ENCODE data around the gene EDEM2.
"Not testable (repeated sequence)": the region's sequence is repeated elsewhere in the genome, so short reads cannot be mapped to it uniquely, and the experiment has no call there.

EDEM2 gene

DNA sequence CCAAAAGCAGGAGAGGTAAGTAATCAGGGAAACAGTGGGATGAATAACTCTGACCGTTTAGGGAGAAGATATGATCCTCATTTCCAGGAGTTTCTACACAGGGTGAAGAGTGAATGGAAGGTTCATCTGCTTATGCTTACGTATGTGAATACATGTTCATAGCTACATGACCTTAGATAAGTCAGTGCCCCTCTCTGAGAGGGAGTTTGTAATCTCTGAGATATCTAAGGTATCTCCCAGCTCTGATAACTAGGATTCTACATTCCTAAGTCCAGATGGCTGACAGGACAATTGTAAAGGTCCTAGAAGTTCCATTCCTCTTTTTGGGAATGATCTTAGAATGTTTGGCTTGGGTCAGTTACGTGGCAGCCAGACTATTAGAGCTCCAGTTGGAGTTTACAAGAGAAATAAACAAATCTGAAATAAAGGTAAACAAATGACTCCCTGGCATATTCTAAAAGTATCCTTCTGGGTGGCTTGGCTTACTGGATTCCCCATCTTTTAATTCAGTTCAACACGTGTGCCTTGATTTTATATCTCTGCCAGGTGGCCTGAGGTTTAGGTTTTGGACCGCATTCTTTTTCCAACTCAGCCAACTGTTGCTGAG lies 40.6 kb upstream of the EDEM2 start:
- no peak for DNase-seq (ENCODE audit: low read depth, low spot score)

DNA sequence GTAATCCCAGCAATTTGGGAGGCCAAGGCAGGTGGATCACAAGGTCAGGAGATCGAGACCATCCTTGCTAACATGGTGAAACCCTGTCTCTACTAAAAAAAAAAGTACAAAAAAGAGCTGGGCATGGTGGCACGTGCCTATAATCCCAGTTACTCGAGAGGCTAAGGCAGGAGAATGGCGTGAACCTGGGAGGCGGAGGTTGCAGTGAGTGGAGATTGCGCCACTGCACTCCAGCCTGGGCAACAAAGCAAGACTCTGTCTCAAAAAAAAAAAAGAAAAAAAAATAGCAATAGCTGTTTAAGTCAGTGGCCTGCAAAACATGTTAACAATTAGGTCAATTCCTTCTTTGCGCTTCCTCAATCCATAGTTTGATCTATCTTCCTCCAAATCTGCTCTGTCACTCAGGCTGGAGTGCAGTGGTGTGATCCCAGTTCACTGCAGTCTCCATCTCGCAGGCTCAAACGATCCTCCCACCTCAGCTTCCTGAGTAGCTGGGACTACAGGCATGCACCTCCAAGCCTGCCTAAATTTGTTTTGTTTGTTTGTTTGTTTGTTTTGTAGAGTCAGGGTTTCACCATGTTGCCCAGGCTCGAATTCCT lies 39.7 kb upstream of the EDEM2 start:
- H3K27me3 ChIP-seq (ENCODE audit: insufficient read depth, insufficient read length); DNase-seq (ENCODE audit: low read depth, low spot score); H3K36me3 ChIP-seq (ENCODE audit: insufficient read depth, insufficient read length, low read length); H3K9ac ChIP-seq (ENCODE audit: insufficient read length, low read depth); H3K4me1 ChIP-seq (ENCODE audit: insufficient read depth, insufficient read length); H3K4me3 ChIP-seq (ENCODE audit: insufficient read length, low read depth); H3K9me3 ChIP-seq (ENCODE audit: insufficient read depth, low read length): not testable (repeated sequence)

More for the DNA sequence above, 40.6 kb upstream of the EDEM2 start:
- H3K27me3 ChIP-seq (ENCODE audit: insufficient read depth, insufficient read length) = no peaks in the 10 kb centered on the region
- no peaks in the 10 kb centered on the region for H3K4me1 ChIP-seq (ENCODE audit: insufficient read depth, insufficient read length)
- H3K4me3 ChIP-seq (ENCODE audit: insufficient read length, low read depth) = no peak overlapping the region
- H3K36me3 ChIP-seq (ENCODE audit: insufficient read depth, insufficient read length, low read length) = no peaks in the 10 kb centered on the region
- H3K9ac ChIP-seq (ENCODE audit: insufficient read length, low read depth) = no peak overlapping the region
- TF ChIP-seq YY1 (IDR thresholded peaks at IDR 0.05; ENCODE audit: insufficient read depth, insufficient read length) = no peak
- no peak for TF ChIP-seq ZNF274 (IDR thresholded peaks at IDR 0.05; ENCODE audit: low read depth, low read length)
- TF ChIP-seq SUZ12 (IDR thresholded peaks at IDR 0.05; ENCODE audit: extremely low read depth, insufficient read depth, insufficient read length) = no peak
- H3K9me3 ChIP-seq (ENCODE audit: insufficient read depth, low read length) = no peaks in the 10 kb centered on the region

DNA sequence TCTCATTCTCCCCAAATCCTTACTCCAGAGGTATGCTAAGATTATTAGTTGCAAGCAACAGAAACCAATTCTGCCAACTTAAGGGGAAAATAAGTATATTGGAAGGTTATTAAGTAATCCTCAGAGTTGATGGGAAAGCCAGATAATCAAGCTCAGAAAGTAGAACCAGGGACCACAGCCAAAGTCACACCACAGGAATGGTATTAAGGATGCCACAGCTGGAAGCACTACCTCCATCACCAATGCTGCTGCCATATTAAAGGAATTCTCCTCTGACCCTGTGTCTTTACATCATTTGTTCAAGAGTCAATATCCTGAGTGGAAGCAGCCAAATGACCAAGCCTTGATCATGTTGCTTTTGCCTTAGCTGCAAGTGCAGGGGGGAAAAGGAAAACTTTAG lies 34.6 kb upstream of the EDEM2 start:
- Histone ChIP-seq H3K4me3 (ENCODE audit: insufficient read length, low read depth) (no peak overlapping the region), H3K4me1 (ENCODE audit: insufficient read depth, insufficient read length) (no peaks in the 10 kb centered on the region), H3K9me3 (ENCODE audit: insufficient read depth, low read length) (no peaks in the 10 kb centered on the region), H3K9ac (ENCODE audit: insufficient read length, low read depth) (no peak overlapping the region), H3K36me3 (ENCODE audit: insufficient read depth, insufficient read length, low read length) (peaks cover 6% of the 10 kb centered on the region), H3K27me3 (ENCODE audit: insufficient read depth, insufficient read length) (no peaks in the 10 kb centered on the region)
- no peak for DNase-seq (ENCODE audit: low read depth, low spot score)
- TF ChIP-seq YY1 (IDR thresholded peaks at IDR 0.05; ENCODE audit: insufficient read depth, insufficient read length) (no peak), SUZ12 (IDR thresholded peaks at IDR 0.05; ENCODE audit: extremely low read depth, insufficient read depth, insufficient read length) (no peak), ZNF274 (IDR thresholded peaks at IDR 0.05; ENCODE audit: low read depth, low read length) (no peak)

DNA sequence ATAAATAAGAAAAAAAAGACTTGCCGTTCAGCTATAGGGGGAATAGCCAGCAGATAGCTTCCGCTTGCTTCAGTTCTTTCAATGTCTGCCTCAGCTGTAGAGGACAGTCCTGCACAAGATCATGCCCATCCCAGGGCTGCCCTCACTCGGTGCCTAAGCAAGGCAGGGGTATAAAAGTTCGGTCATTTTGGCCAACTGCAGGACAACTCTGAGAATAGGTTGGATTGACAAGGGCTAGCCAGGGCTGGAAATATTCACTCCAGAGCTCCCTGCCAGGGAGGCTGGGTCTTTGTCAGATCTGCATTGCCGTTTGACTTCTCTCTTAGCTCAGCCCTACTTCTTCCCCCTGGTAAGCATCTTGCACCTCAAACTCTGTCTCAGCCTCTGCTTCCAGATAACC lies 33.1 kb upstream of the EDEM2 start:
- TF ChIP-seq ZNF274 (IDR thresholded peaks at IDR 0.05; ENCODE audit: low read depth, low read length) (no peak), SUZ12 (IDR thresholded peaks at IDR 0.05; ENCODE audit: extremely low read depth, insufficient read depth, insufficient read length) (no peak), YY1 (IDR thresholded peaks at IDR 0.05; ENCODE audit: insufficient read depth, insufficient read length) (no peak)
- no peak for DNase-seq (ENCODE audit: low read depth, low spot score)
- H3K4me3 ChIP-seq (ENCODE audit: insufficient read length, low read depth) = no peak overlapping the region
- H3K9ac ChIP-seq (ENCODE audit: insufficient read length, low read depth) = no peak overlapping the region
- no peaks in the 10 kb centered on the region for H3K4me1 ChIP-seq (ENCODE audit: insufficient read depth, insufficient read length)
- H3K9me3 ChIP-seq (ENCODE audit: insufficient read depth, low read length) = no peaks in the 10 kb centered on the region
- peaks cover 15% of the 10 kb centered on the region for H3K36me3 ChIP-seq (ENCODE audit: insufficient read depth, insufficient read length, low read length)
- no peaks in the 10 kb centered on the region for H3K27me3 ChIP-seq (ENCODE audit: insufficient read depth, insufficient read length)

DNA sequence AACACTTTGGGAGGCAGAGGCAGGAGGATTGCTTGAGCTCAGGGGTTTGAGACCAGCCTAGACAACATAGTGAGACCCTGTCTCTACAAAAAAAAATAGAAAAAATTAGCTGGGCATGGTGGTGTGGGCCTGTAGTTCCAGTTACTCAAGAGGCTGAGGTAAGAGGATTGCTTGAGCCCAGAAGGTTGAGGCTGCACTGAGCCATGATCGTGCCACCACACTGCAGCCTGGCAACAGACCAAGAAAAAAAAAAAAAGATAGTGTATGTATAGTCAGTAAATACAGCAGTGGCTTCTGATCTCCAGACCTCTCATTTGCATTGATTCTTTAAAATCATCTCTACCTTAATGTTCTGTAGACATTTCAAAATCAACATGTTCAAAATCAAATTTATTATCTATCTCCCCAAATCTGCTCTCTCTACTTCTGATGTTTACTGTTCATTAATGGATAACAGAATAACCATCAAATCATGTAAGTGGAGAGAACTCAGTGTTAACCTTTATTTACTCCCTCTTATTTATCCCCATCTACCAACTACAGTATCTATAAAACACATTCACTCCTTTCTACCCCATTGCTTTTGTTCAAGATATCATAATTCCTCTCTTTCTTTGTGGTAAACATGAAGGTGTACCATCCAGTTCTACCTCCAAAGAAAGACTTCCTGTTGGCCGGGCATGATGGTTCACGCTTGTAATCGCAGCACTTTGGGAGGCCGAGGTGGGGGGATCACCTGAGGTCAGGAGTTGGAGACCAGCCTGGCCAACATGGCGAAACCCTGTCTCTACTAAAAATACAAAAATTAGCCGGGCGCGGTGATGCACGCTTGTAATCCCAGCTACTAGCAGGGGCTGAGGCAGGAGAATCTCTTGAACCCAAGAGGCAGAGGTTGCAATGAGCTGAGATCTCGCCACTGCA lies 32.4 kb upstream of the EDEM2 start:
- DNase-seq (ENCODE audit: low read depth, low spot score) = no peak
- Histone ChIP-seq H3K4me1 (ENCODE audit: insufficient read depth, insufficient read length) (no peaks in the 10 kb centered on the region), H3K4me3 (ENCODE audit: insufficient read length, low read depth) (no peak overlapping the region), H3K9me3 (ENCODE audit: insufficient read depth, low read length) (no peaks in the 10 kb centered on the region), H3K36me3 (ENCODE audit: insufficient read depth, insufficient read length, low read length) (peaks cover 15% of the 10 kb centered on the region), H3K9ac (ENCODE audit: insufficient read length, low read depth) (no peak overlapping the region), H3K27me3 (ENCODE audit: insufficient read depth, insufficient read length) (no peaks in the 10 kb centered on the region)
- TF ChIP-seq ZNF274 (IDR thresholded peaks at IDR 0.05; ENCODE audit: low read depth, low read length) (no peak), YY1 (IDR thresholded peaks at IDR 0.05; ENCODE audit: insufficient read depth, insufficient read length) (no peak), SUZ12 (IDR thresholded peaks at IDR 0.05; ENCODE audit: extremely low read depth, insufficient read depth, insufficient read length) (no peak)

DNA sequence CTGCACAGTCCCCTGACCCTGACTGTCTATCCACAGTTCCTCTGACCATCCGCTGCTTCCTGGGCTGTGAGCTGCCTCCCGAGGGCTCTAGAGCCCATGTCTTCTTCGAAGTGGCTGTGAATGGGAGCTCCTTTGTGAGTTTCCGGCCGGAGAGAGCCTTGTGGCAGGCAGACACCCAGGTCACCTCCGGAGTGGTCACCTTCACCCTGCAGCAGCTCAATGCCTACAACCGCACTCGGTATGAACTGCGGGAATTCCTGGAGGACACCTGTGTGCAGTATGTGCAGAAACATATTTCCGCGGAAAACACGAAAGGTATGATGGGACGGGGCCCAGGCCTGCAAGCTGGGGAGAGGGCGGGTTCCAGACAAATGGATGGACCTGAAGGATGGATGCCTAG lies 29.0 kb upstream of the EDEM2 start:
- no peak for TF ChIP-seq YY1 (IDR thresholded peaks at IDR 0.05; ENCODE audit: insufficient read depth, insufficient read length)
- TF ChIP-seq SUZ12 (IDR thresholded peaks at IDR 0.05; ENCODE audit: extremely low read depth, insufficient read depth, insufficient read length) = no peak
- TF ChIP-seq ZNF274 (IDR thresholded peaks at IDR 0.05; ENCODE audit: low read depth, low read length) = no peak
- H3K9ac ChIP-seq (ENCODE audit: insufficient read length, low read depth) = no peak overlapping the region
- no peak overlapping the region for H3K4me3 ChIP-seq (ENCODE audit: insufficient read length, low read depth)
- H3K4me1 ChIP-seq (ENCODE audit: insufficient read depth, insufficient read length) = peaks cover 2% of the 10 kb centered on the region
- no peak for DNase-seq (ENCODE audit: low read depth, low spot score)
- peaks cover 4% of the 10 kb centered on the region for H3K27me3 ChIP-seq (ENCODE audit: insufficient read depth, insufficient read length)
- H3K9me3 ChIP-seq (ENCODE audit: insufficient read depth, low read length) = no peaks in the 10 kb centered on the region
- H3K36me3 ChIP-seq (ENCODE audit: insufficient read depth, insufficient read length, low read length) = peaks cover 15% of the 10 kb centered on the region
